Right hindlimb (tissue), 1 donor: ENCODE results near the gene OPN4.

Experiments used
- DNase-seq: peaks from one replicate; pipeline ENCODE4 v3.0.0-alpha.2; 2018

Gene OPN4

DNA sequence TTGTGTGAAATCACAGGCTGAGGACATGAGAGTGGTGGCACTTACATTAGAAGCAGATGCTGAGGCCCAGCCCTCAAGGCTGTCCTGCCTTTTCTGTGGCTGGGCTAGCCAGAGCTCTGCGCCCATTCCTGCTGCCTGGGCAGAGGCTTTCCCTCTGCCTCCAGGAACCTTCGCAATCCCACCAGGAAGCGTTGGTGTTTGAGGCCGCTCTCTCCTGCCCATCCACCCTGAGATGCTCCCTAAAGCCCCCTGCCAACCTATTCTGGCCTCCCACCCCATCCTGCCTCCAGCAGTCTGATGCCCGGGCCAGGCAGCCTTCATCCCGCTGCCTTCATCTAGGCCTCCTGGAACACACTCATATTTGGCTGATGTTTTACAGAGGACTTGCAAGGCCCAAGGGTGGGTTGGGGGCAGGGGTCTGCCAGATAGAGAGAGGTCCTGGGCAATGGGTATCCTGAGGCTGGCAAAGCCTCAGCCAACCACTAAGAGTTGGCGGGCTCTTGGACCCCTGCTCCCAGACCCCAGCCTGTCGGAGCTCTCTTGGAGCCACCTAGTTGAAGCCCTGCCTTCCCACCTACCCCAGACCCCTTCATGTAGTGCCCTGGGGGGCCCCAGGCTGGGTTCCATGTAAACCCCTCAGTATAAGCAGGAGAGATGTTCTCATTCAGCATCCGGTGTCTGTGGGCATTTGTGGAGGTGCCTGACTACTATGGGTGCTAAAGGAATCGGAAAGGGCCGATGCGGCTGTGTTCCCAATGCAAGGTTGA lies 46.7 kb downstream of the OPN4 start:
- DNase-seq = no peak

DNA sequence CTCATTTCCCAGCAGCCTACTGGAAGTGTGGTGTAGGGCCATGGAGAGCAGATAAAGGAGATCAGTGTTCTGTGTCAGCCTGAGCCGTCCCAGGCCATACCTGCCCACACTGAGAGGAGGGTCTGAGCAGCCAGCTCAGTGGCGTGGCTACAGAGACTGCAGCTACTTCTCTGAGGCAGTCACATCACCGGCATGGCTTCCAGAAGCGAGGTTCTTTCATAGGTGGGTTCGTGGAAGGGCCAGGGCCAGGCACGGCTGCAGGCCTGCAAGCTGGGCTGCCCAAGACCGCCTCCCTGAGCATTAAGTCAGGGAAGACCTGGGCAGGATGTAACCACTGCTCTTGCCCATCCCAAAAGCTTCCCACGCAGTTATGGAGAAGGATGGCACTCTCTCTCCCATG lies 48.8 kb downstream of the OPN4 start:
- DNase-seq = no peak

DNA sequence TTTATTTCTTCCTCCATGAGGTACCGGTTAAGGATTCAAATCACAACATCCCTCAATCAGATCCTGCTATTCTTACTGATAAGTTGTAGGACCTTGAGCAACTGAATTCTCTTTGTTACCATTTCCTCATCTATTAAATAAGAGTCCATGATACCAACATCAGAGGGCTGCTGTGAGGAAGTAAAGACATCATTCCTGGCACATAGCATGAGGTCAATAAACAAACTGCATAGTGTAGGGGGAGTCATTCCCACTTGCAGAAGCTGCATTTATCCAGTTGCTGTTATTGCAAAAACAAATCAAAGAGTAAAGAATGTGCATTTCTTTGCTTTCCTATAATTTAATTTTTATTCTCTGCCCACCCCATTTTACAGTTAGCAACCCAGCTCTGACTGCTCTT lies 50.8 kb downstream of the OPN4 start:
- no peak for DNase-seq

GRCh38 chr10:86705905-86706304 lies 51.6 kb downstream of the OPN4 start:
- no peak for DNase-seq

GRCh38 chr10:86706401-86706841 lies 52.1 kb downstream of the OPN4 start:
- DNase-seq = no peak

DNA sequence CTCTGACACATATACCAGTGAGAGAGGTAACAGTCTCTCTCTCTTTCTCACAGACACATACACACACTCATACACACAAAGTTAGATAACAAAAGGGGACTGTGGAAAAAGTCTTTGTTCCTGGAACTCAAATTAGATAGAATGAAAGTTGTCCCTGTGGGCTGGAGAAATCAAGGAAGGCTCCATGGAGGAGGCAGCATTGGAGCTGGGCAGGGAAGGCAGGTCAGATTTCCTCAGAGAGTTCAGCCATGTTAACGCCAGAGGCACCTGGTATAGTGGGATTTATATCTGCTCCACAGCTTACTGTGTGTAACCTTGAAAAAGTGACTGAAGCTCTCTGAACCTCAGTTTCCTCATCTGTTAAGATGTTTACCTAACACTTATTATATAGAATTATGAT lies 52.6 kb downstream of the OPN4 start:
- DNase-seq = no peak

DNA sequence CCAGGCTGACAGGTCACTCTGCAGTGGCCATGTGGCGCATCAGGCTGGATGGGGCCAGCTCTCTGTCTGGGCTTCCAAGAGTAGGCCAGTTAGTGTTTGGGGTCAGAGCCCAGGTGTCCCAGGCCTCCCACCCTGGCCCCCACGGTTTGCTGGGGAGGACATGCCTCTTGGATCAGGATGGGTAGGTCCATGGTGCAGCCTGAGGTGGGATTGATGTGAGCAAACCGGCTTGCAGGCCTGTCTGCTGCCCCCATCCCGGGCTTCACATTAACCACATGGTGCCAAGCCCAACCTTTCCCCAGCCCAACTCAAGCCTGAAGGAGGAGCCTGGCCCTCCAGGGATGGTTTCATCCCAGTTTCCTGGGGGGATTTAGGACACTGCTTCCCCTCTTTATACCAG lies 53.2 kb downstream of the OPN4 start:
- DNase-seq = no peak

- DNase-seq = no peak
Measured at GRCh38 chr10:86708068-86708782, 53.9 kb downstream of the OPN4 start.

GRCh38 chr10:86708783-86709380 lies 54.5 kb downstream of the OPN4 start:
- DNase-seq = no peak

- no peak for DNase-seq
Measured at GRCh38 chr10:86709396-86710185, 55.2 kb downstream of the OPN4 start.

DNA sequence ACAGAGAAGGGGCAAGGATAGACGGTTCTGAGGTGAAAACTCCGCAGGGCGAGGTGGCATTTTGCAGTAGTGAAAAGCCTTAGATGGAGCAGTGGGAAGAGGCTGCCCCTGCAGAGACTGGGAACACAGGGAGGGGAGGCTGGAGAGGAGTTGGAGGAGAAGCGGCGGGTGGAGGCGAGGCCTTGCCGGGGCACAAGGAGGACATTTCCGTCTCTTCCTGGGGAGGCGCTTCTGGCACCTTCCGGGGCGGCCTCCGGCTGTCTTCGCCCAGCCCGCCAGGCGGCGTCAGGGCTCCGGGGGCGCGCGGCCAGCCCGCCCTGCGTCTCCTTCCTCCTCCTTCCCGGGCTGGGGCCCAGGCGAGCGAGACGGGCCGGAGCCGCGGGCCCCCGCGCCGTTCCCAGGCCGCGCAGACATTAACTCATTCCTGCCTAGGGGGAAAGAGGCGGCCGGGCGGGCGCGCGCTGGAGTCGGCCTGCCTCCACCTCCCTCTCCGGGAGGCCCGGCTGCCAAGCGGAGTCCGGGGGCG lies 56.7 kb downstream of the OPN4 start:
- DNase-seq = peak; percentile 96

GRCh38 chr10:86711513-86712316 lies 57.4 kb downstream of the OPN4 start:
- peak; percentile 79 for DNase-seq

- no peak for DNase-seq
Measured at GRCh38 chr10:86712317-86712707, 58.0 kb downstream of the OPN4 start.

- no peak for DNase-seq
Measured at GRCh38 chr10:86715156-86715795, 60.9 kb downstream of the OPN4 start.

DNA sequence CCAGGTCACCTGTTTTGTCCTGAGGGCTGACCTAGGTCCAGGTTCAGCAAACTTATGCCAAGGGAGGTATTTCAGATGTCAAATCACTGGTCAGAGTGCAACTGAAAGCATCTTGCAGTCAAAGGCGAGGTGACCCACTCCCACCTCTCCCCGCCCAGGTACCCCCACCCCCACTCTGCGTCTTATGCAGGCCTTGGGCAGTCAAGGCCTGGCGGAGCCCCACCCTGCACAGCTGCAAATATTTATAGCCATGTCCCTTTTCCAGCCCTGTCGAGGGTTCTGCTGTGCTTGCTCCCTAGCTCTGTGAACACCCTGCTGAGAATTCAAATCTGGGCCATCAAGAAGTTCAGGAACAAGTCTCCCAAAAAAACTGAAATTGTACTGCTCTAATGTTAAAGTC lies 61.5 kb downstream of the OPN4 start:
- DNase-seq = no peak
